ENCODE results near the gene GRK5.
A peak's percentile ranks its signal among the peaks of the same experiment; 100 is the strongest.
"Not testable (repeated sequence)": the region's sequence is repeated elsewhere in the genome, so short reads cannot be mapped to it uniquely, and the experiment has no call there.

Gene GRK5

DNA sequence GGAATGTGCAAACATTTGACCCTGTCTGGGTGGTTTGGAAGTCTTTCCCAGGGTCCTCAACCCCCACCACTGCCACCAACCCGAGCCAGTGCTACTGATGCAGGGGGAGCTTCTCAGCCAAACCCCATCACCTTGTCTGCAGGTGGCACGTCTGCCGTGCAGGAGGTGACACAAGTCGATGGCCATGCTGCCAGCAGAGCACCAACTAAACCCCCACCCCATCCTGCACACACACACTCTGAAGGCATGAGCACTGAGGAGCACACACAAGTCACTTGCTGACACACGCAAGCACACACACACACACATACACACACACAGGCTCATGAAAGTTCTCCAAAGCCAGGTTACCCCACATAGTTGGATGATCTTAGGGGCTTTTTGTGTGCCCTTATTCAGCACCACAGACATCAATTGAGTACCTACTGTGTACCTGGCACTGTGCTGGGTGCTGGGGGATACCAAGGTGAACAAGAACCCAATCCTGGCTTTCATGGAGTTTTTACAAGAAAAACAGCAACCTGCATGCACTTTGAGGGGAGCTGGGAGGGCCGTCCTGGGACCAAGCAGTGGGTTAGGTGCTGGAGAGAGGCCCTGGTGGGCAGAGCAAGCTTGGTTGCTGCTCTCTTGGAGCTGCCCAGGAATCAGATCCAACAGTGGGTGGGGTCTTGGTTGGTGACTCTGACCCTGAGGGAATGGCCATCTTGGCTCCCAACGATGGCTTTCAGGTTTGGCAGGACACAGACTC is 216.3 kb downstream of the GRK5 start:
- DNase-seq: no peak

DNA sequence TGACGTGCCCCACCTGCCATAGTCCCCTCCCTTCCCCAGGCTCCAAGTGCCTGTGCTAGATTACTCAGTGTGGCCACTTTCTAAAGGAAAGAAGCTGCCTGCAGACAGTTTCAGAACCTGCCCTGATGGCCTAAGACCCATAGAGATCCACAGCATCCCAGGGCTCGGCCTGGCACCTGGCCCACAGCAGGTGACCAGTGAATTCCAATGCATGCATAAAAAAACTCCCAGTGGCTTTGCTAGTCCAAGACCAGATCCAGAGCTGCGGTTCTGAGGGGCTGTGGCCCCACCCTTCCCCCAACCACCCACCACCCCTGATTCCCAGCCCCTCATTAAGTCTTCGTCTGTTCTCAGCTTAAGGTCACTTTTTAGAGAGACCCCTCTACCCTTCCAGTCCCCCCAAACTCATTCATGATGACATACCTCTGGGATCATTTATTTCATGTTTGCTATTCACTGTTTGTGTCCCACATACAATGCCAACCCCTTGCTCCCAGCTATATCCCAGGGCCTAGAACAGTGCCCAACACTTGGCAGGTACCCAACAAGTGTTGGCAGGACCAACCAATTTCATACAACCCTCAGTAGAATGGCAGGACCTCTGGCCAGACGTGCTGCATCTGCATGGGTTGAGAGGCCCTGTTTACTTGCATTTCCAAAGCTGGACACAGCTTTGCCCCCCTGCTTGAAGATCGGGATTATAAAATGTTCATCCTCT is 217.0 kb downstream of the GRK5 start:
- no peak for DNase-seq

DNA sequence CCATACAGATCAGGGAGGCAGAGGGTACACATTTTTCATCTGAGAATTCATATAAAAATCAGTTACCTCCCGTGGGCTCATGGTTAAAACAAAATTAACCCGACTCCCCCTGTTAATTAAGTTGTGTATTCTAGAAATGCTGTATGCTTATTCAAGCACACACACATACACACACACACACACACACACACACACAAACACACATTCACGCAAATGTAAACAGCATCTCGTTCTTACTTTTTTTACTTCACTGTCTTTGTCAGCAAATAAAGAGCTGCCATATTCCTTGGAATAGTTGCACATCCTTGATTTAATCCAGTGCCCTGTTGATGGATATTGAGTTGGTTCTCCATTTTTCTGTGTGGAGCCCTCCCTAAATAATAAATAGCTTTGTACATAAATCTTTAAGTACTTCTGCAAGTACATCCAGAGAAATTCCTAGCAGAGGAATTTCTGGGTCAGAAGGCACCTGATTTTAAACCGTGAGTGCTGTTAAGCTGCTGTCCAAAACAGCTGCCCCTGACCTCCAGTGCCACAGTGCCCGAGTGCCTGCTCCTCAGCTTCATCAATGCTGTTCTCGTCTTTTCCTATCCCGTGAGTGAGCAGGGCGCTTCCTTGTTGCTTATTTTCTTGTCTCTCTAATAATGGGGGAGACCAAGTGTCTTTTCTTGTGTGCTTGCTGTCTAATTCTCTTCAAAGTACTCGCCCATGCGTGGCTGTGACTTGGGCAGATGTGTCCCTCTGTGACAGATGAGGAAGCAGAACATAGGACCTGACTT is 217.9 kb downstream of the GRK5 start:
- no peak for DNase-seq

DNA sequence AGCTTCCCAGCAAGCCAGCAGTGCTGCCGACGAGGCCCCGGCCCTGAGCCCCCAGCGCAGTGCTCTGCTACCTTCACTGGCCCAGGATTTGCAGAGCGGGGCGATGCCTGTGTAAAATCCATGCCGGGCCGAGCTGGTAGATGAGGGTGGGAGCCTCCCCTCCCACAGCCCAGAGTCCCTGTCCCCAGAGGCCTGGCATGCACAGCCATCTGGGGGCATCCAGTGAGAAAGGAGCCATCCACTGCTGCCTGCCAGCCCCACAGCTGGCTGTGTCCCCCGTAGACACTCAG is 218.5 kb downstream of the GRK5 start:
- no peak for DNase-seq

DNA sequence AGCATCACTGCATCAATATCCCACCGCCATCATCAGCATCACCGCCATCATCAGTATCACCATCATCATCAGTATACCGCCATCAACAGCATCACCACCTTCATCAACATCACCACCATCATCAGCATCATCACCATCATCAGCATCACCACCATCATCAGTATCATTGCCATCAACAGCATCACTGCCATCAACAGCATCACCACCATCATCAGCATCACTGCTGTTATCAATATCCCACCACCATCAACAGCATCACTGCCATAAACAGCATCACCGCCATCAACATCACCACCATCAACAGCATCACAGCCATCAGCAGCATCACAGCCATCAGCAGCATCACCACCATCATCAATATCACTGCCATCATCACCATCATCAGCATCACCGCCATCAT is 219.3 kb downstream of the GRK5 start:
- DNase-seq: no peak

DNA sequence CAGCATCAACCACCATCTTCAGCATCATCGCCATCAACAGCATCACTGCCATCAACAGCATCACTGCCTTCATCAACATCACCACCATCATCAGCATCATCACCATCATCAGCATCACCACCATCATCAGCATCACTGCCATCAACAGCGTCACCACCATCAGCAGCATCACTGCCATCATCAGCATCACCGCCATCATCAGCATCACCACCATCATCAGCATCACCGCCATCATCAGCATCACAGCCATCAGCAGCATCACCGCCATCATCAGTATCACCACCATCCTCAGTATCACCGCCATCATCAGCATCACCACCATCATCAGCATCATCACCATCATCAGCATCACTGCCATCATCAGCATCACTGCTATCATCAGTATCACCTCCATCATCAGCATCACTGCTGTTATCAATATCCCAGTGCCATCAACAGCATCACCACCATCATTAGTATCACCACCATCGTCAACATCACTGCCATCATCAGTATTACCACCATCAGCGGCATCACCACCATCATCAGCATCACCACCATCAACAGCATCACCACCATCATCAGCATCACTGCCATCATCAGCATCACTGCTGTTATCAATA is 220.0 kb downstream of the GRK5 start:
- no peak for DNase-seq

DNA sequence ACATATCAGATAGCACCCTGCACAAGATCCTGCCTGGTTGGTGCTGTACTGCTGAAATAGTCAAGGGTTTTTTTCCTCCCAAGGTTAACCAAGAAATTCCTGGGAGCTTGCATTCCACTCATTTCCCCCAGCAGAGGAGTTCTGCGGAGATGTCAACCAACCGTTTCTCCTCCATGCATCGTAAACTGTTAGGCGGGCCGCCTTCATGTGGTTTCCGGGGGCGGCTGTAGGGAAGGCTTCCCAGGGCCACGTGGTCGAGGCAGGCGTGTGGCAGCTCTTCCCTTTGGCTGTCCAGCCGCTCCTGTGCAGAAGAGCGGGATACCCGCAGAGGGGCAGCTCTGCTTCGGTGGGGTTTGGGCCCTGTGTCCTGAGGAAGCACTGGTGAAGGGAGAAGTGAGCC is 221.4 kb downstream of the GRK5 start:
- DNase-seq: no peak

DNA sequence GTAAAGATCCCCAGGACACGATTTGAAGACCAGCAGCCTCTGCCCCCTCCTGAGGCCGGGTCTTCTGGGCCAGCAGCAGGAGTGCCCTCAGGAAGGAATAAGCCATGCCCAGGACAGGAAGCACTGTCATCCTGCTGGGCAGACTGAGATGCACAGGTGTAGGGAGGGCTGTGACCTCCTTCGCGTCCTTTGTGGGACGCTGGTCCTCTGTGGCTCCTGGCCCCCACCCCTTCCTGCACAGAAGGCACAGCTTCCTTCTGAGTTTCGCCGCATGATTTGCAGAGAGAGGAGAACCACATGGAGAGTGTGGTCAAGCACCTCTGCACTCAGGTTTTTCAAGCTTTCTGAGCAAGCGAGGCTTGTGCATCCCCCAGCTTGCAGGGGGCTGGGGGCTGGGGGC is 222.4 kb downstream of the GRK5 start:
- DNase-seq: no peak

DNA sequence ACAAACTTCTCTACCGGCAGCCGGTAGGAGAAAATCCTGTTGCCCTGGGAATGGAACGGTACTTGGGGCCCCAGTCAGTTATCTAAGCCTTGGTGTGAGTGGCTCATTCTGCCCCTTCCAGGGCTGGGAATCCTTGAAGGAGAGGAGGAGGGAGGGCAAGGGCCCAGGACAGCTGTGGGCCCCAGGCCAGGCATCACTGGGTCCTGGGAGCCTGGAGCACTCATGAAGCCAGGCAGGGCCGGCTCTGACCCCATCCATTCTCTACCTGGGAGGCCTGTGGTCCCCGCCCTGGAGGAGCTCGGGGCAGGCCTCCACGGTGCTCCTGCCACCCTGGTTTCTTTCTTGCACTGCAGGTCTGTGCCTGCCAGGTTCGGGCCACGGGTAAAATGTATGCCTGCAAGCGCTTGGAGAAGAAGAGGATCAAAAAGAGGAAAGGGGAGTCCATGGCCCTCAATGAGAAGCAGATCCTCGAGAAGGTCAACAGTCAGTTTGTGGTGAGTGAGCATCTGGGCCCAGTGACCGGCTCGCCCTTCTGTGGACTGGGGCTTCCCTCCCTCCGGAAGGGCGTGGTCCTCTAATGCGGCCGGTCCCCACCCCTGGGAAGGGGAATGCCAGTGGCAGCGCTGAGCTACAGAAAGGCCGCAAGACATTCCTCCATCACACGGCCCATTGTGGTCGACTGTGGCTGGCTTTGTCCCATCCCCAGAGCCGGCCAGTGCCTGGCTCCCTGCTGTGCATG is 223.8 kb downstream of the GRK5 start:
- DNase-seq: no peak

DNA sequence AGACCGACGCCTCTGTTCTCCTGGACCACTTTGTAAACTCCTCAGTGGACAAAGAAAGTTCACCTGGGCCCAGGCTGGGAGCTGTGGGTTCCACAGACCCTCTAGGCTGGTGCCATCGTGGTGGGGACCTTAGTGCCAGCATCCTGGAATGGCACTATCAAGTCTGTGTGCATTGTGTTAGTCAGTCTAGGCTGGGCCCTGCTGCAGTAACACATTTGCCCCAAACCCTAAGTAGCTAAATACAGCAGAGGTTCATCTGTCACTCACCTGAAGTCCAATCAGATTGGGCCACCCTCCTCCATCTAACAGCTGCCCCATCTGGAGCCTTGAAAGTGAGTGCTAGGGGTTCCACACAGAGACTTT is 224.4 kb downstream of the GRK5 start:
- no peak for DNase-seq

DNA sequence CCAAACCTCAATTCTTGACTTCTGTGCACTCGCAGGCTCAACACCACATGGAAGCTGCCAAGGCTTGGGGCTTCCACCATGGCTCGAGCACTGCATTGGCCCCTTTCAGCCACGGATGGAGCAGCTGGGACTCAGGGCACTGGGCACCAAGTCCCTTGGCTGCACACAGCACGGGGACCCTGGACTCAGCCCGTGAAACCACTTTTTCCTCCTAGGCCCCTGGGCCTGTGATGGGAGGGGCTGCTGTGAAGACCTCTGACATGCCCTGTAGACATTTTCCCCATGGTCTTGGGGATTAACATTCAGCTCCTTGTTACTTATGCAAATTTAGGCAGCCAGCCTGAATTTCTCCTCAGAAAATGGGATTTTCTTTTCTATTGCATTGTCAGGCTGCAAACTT is 227.6 kb downstream of the GRK5 start:
- not testable (repeated sequence) for DNase-seq

DNA sequence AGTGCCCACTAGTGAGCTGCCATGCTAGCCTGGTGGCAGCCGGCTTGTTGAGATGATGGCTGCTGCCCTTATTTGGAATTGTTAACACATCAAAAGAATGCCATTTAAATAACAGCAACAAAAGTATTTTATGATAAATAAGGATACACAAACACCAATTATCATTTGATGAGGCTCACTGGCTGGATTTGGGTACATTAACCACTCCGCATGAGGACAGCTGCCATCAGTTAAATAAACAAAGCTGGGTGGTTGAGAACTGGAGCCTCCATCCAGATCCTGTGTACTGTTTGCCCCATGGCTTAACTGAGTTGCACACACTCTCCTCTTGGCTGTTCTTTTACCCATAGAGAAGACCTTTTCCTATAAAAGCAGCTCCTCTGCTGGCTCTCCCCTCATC is 231.3 kb downstream of the GRK5 start:
- no peak for DNase-seq

DNA sequence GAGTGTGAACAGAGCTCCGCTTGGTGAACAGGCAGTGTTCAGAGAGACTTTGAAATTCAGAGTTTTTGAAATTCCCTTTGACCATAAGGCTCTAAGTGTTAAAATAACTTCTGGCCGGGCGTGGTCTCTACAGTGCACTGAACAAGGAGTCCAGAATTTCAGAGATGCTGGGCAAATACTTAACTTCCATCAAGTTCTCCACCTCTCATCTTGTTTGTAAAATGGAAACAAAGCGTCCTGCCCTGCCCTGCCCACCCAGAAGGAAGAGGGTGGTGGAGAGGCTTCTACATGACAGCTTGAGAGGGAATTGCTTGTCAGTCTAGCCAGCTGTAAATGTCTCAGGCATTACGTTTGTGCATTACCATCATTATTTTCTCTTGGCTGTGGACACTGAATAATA is 232.6 kb downstream of the GRK5 start:
- no peak for DNase-seq

DNA sequence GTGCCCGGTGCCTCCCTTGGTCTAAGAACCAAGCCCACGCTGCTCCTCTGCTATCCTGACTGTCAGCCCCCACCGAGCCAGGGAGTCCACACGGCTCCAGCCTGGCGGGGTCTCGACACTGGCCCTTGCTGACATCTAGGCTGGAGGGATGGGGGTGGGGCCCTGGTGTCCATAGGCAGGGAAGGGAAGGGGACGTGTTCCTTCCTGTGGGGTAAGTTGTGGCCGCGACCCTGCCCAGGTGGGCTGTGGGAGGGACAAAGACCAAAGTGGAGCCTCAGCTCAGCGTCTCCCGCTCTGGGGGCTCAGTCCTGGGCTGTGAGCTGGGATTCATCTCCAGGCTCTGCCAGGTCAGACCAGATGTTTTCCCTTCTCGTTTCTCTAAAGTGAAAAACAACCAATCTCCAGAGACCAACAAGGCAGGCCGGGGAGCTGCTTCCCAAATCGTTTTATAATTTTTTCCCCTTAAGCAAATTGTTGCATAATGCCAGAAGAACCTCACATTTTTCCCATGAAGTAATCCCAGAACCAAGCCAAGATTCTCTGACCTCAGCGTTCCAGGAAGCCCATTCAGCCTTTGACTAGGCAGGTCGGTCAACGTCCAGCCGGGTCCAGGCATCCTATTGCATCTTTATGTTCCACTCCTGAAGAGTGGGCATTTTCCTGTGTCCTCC is 233.9 kb downstream of the GRK5 start:
- DNase-seq: no peak

DNA sequence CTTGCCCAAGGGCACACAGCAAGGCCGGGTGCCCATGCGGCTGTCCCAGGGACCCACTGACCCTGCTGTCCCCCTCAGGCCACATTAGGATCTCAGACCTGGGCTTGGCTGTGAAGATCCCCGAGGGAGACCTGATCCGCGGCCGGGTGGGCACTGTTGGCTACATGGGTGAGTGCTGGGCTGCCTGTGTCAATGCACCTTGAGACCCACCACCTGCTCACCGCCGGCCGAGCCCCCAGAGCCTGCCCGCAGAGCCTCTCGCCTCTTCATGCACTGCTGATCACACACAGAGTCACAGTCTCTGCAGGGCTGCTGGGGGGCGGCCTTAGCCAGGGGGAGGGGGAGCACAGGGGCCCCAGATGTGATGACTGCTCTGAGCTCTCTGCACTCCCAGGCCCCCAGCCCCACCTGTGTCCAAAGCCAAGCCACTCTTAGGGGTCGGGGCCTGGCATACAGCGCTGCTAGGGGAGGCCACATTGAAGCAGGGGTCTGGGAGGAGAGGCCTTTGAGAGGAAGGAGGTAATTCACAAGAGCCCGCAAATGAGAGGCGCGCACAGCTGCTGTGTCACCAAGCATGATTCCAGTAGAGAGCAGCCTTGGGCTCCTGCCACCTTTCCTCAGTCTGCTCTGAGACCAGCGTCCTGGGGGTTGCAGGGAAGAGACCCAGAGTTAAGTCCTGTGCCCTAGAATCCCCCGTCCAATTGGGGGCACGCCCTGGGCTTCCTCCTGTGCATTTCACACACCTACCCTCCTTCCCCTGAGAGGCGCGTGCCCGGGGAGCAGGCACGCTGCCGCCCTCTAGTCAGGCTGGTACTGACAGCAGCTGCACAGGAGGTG is 234.8 kb downstream of the GRK5 start:
- DNase-seq: no peak

DNA sequence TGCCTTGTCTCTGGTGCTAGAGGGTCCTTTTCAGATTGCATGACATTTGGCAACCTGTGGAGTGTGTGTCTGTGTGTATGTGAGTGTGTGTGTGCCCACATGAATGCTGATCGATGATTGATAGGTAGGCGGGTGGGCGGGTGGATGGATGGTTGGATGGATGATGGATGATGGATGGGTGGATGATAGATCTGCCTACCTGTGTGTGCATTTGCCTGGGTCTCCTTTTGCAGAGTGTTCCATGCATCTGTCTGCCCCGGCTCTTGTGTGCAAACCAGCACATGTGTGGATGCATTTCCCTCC is 235.3 kb downstream of the GRK5 start:
- DNase-seq: no peak

DNA sequence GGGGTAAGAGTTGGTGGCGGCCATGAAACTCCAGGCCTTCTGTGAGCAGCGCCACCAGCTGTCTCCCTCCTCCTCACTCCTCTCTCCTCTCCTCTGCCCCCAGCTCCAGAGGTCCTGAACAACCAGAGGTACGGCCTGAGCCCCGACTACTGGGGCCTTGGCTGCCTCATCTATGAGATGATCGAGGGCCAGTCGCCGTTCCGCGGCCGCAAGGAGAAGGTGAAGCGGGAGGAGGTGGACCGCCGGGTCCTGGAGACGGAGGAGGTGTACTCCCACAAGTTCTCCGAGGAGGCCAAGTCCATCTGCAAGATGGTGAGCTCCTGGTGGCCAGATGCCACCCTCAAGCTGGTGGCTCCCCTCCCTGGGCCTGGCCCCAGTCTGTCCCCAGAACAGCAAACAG is 236.1 kb downstream of the GRK5 start:
- no peak for DNase-seq

DNA sequence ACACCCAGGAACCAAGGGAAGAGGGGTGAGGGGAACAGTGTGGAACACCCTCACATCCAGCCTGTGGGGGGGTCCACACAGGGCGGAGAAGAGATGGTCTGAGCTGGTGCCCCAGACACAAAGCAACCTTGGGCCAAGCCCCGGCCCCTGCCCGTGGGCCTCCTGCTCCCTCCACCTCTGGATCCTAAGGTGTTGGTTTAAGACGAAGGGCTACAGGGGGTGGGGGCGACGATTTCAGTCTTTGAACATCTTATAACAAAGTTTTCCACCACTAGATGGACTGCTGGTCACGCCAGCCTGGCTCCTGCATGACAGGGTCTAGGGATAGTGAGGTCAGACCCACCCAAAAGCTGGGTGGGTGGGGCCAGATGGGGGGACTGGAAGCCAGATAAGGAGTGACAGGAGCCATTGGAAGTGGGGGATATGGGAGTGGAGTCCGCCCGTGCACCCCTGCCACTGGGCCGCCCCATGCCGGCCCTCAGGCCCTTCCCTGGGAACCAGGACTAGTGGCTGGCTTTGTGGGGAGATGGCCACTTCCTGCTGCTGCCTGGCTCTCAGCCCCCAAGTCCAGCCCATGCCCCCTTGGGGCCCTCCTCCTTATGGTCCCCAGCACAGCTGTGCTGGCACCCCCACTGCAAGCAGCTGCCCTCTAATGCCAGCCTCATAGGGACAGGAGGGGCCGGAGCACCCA is 236.7 kb downstream of the GRK5 start:
- DNase-seq: no peak

DNA sequence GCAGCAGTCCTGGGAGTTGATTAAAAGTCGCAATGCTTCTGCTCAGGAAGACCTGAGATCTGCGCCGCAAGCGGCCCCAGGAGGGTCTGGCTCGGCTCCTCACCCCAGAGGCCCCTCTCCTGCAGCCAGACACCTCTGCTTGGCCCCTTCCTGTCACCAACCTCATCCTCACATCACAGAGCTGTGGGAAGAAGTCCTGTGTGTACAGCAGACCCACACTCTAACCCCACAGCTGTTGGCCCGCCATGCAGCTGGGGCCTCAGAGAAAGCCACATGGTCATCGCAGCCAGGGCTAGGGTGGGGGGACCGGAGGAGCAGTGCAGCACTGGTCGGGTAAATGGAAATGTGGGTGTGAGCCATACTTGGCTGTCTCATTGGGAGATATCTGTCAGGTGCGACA is 237.5 kb downstream of the GRK5 start:
- DNase-seq: no peak

DNA sequence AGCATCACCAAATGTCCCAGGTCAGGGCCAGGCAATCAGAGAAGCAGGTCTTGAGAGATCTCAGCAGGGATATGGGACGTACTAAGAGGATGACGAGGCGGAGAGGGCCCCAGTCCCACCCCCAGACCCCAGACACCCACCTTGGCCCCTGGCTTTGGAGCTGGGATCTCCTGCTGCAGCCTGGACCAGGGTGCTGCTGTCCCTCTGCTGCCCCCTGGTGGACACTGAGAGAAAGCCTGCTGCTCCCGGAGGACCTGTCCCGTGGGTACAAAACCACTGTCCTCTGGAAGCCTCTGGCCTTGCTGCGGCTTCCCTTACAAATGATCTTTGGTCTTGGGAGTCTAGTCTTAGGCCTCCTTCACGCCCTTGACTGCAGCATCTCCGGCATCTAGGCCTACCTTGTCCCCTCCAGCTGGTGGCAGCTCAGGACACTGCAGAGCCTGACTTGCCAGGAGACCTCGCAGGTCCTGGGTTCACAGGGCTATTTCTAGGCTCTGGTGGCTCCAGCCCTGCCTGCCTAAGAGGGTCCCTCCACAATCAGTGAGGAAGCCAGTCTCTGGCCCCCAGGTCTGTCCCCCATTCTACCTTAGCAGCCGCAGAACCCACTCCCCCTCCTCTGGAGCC is 238.1 kb downstream of the GRK5 start:
- DNase-seq: peak; percentile 12 to 79 (median 55)
